ENCODE results near the gene ATG3.

DNA sequence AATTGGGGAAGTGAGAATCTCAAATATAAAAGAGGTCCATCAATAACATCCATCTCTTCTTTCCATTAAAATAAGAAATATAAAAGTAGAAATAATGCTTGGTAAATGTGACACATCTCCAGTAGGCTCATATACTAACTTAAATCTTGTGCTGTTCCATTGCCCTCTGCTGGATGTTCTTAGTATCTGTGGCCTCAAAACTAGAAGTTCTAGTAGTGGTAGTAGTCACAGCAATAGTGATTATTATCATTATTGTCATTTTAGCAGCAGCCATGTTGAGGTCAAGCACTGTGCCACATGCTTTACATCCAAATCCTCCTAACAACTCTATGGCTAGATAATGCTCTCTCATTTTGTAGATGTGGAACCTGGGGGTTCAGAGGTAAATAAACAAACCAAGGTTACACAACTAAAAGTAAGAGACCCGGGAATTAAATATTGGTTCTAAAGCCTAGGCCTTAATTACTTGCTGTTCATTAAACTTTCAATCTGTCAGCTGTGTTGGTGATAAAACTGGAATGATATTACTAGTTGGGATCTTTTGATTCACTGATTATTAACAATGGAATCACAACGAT lies 42.2 kb downstream of the ATG3 start:
- TF ChIP-seq, protein P1, sequence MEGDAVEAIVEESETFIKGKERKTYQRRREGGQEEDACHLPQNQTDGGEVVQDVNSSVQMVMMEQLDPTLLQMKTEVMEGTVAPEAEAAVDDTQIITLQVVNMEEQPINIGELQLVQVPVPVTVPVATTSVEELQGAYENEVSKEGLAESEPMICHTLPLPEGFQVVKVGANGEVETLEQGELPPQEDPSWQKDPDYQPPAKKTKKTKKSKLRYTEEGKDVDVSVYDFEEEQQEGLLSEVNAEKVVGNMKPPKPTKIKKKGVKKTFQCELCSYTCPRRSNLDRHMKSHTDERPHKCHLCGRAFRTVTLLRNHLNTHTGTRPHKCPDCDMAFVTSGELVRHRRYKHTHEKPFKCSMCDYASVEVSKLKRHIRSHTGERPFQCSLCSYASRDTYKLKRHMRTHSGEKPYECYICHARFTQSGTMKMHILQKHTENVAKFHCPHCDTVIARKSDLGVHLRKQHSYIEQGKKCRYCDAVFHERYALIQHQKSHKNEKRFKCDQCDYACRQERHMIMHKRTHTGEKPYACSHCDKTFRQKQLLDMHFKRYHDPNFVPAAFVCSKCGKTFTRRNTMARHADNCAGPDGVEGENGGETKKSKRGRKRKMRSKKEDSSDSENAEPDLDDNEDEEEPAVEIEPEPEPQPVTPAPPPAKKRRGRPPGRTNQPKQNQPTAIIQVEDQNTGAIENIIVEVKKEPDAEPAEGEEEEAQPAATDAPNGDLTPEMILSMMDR (conservative IDR thresholded peaks at IDR 0.05; ENCODE audit: low read depth, low read length), result peak; percentile 84
- TF ChIP-seq EZH2phosphoT487 (IDR thresholded peaks at IDR 0.05; ENCODE audit: borderline replicate concordance, low read length), result no peak

Measured in PC-3 (cell line).